GM23338 (cell line): ENCODE data around the gene IGSF8.

Source experiments
- CTCF ChIP-seq, 2 experiments: fragments of 200-600 bp in 1 of 2; sonication (generic) in 1 of 2; conservative IDR thresholded peaks; 2 replicates each; pipeline versions ENCODE4 v1.5.1 to v1.6.1; 2016 to 2017; ENCODE audit warnings: antibody characterized with exemption in 2 of 2, low read depth in 2 of 2, mild to moderate bottlenecking in 2 of 2, moderate library complexity in 1 of 2
- JUNB ChIP-seq: IDR thresholded peaks from one replicate; pipeline ENCODE4 v1.6.1; 2016; ENCODE audit warnings: antibody characterized with exemption; ENCODE audit not compliant: unreplicated experiment

- no peak for TF ChIP-seq CTCF (conservative IDR thresholded peaks at IDR 0.05; ENCODE audit: low read depth in 2 of 2)
- TF ChIP-seq JUNB: no peak
Observed at GRCh38 chr1:160146107-160146506, 47.7 kb upstream of the IGSF8 start.
